Left cardiac atrium (tissue), 4 donors: Measurements from ENCODE around the gene KLRK1. TPM values are rescaled to one million over a fixed set of nuclear protein-coding genes. Genes with fewer than 3 reads are reported as not detected.
"Not testable (repeated sequence)": the region's sequence is repeated elsewhere in the genome, so short reads cannot be mapped to it uniquely, and the experiment has no call there.

Source experiments
- ATAC-seq, 2 donors: fragments of 200-7000 bp; cut with Tn5 transposase; one replicate each; pipeline ENCODE4 v1.9.1; 2020; ENCODE audit warnings: mild to moderate bottlenecking in 2 of 2, moderate library complexity in 2 of 2
- DNase-seq: peaks from one replicate; pipeline ENCODE4 v3.0.0-alpha.2; 2020
- intact Hi-C, 2 donors: fragments of 100-400 bp; cut with DNase I; formaldehyde crosslinking; loops; one replicate each; pipeline versions ENCODE4 v1.14.1 to v1.15.1; 2022 to 2023
- total RNA-seq, 2 donors: library from RNA; stranded (reverse); fragmentation: NEBNext Ultra II Directional; extraction: Animal tissue kit (Norgen Biotek cat#: 25700); gene quantifications; one replicate each; pipeline ENCODE4 v1.2.1, GENCODE V29; 2021
- donor health status: DM: no; HTN: yes; CAD: no.
- donor health status: DM: no; HTN: yes; CAD: no; lungs with severe emphysema.
- donor health status: DM: yes; HTN: yes; CAD: no.
- donor health status: Dilated cardiomyopathy.

The KLRK1 gene
- total RNA-seq, 2 donors from 2014 or later: 0.65 to 3.3 TPM

DNA sequence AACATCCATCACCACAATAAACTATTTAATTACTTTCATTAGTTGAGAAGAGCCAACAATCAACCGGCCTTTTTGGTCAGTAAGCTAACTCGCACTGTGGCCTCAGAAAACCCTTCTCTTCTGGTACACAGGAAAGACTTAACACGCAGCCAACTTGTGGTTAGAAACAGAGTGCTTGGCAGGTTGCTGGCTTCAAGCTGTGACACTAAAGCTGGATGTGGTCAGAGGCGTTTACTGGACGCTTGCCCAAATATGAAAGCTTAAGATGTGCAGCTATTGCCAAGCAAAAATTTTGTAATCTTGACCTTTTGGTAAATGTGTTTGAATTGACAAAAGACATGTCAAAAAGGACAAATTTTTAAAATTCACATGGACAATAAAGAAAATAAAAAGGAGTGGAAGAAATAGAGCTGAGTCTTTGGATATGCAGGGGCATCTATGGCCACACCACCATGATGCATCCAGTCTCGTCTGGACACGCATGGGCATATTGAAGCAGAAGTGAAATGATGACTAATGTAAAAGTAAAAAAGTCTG lies 2.6 kb upstream of the KLRK1 start:
- peak; percentile 90 to 92 for ATAC-seq
- peak; percentile 69 for DNase-seq
- intact Hi-C loops: no loop called here

DNA sequence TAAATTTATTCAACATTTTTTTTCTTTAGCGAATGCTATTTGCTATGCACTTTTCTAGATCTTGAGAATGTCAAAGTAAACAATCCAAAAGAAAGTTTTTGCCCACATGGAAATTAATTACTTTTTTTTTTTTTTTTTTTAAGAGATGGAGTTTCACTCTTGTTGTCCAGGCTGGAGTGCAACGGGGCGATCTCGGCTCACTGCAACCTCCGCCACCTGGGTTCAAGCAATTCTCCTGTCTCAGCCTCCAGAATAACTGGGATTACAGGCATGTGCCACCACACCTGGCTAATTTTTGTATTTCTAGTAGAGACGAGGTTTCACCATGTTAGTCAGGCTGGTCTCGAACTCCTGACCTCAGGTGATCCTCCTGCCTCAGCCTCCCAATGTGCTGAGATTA lies 1.1 kb upstream of the KLRK1 start:
- DNase-seq, intact Hi-C loops, ATAC-seq: not testable (repeated sequence)

DNA sequence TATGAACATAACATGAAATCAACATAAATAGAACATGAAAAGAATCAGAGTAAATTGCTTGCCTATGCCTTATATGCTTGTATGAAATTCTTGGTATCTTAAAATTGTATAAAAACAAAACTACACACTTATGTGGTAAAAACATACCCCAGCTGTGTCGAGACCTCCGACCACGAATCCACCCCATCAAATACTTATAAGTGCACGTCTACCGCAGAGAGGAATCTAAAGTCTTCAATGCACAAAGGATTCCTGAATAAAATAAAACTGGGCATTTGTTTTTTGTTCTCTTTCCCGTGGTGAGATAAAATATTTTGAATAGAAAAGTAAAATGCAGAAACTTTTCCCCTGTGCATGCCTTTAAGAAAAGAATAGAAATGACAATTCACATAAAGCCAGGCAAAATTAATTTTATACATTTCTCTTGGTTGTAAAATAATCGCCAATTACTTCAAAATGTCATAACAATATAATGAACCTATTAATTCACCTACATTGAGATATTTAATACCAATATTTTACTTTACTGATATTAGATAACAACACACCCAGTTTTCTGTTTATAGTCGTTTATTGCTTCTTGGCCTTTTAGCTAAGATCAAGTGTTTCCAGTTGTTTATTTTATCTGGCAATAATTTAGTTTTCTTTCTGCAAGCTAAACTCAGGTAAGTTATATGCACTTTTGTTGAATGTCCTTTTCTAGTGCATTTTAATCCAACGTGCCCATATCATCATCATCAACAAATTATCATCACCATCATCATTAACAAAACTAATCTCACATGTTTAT lies 1.0 kb downstream of the KLRK1 start:
- intact Hi-C loops: no loop called here
- ATAC-seq (no peak), DNase-seq (no peak)

DNA sequence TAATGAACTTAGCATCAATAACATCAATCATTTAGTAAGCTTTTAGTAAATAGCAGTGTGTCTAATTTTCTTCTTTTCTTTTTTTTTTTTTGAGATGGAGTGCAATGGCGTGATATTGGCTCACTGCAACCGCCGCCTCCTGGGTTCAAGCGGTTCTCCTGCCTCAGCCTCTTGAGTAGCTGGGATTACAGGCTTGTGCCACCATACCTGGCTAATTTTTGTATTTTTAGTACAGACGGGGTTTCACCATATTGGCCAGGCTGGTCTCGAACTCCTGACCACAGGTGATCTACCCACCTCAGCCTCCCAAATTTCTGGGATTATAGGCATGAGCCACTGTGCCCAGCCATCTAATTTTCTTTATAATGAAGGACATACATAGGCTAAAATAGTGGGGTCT lies 2.3 kb downstream of the KLRK1 start:
- intact Hi-C loops, DNase-seq, ATAC-seq: not testable (repeated sequence)

DNA sequence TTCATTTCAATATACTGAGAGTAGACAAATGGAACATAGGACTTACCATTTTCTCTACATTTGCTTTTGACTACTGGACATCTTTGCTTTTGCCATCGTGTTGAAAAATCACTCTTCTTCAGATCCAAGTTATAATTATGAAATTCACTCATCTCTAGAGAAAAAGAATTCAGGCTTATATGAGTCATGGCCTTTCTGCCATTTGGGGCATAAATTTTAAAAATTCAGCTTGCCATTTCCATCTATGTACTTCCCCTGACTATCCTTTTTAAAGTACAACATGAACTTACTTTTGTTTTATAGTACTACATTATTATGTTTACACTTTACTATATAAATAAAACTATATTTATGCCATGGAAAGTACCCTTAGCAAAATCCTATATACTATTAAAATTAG lies 3.0 kb downstream of the KLRK1 start:
- DNase-seq: no peak
- no peak for ATAC-seq
- intact Hi-C loops: no loop called here

DNA sequence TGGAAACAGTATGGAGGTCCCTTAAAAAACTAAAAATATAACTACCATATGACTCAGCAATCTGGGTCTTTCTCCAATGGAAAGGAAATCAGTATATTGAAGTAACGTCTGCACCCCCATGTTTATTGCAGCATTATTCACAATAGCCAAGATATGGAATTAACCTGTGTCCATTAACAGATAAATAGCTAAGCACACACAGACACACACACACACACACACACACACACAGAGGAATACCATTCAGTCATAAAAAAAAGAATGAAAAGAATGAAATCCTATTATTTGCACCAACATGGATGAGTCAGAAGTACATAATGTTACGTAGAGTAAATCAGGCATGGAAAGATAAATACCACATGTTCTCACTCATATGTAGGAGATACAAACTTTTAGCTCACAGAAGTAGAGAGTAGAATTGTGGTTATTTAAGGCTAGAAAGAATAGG lies 4.7 kb downstream of the KLRK1 start:
- DNase-seq: no peak
- intact Hi-C loops: no loop called here
- no peak for ATAC-seq

DNA sequence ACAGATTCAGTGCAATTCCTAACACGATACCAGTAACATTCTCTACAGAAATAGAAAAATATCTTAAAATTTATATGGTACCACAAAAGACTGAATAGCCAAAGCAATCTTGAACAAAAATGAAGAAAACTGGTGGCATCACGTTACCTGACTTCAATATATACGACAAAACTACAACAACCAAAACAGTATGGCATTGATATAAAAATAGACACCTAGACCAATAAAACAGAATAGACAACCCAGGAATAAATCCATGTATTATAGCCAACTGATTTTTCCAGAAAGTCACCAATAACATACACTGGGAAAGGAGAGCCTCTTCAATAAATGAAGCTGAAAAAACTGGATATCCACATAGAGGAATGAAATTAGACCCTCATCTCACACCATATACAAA lies 5.7 kb downstream of the KLRK1 start:
- no peak for ATAC-seq
- intact Hi-C loops: no loop called here
- DNase-seq: no peak

DNA sequence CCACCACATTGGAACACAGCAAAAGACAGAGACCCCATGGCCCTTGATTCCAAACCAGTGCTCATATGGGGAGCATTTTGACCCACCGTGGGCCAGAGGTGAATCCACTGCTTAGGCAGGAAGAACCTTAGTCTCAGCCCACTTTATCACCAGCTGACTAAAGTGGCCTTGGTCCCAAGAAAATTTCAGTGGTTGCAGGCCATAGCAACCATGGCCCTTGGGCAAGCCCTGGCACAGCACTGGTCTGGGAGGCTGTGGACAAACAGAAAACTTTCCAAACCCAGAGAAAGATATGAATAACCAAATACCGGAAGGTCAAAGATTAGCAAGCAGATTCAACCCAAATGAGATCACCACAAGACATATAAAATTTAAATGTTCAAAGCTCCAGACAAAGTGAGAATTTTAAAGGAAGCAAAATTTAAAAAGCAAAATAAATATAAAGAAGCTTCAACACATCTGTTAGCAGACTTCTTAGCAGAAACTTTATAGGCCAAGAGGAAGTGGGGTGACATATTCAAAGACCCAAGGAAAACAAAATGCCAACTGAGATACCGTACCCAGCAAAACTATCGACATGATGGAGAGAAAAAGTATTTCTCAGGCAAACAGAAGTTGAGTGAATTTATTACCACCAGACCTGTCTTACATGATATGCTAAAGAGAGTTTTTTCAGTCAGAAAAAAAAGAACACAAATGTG lies 7.8 kb downstream of the KLRK1 start:
- no peak for DNase-seq
- no peak for ATAC-seq
- intact Hi-C loops: no loop called here

DNA sequence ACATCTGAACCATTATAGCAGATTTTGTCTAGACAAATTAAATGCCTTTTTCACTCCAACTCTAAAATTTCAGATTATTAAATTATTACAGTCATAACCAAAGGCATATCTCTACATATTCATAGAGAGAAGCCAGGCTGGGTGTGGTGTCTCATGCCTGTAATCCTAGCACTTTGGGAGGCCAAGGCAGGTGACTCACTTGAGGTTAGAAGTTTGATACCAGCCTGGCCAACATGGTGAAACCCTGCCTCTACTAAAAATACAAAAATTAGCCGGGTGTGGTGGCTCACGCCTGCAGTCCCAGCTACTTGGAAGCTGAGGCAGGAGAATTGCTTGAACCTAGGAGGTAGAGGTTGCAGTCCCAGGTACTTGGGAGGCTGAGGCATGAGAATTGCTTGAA lies 11.1 kb downstream of the KLRK1 start:
- DNase-seq, ATAC-seq, intact Hi-C loops: not testable (repeated sequence)

DNA sequence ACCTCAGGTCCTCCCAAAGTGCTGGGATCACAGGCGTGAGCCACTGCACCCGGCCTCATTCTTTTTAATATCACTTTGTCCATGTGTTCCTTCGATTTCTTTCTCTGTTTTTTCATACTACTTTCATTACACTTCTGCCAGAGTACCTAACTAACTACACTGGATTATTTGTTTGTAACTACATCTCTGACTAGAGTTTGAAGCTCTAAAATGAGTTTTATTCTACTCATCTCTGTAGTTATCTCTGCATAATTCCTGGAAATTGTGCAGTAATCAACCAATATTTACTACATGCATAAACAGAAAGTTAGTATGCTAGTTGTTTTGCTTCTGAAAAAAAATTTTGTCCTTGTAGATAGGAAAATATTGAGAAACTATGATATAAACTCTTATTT lies 15.2 kb downstream of the KLRK1 start:
- intact Hi-C loops: no loop called here
- DNase-seq (no peak), ATAC-seq (no peak)

DNA sequence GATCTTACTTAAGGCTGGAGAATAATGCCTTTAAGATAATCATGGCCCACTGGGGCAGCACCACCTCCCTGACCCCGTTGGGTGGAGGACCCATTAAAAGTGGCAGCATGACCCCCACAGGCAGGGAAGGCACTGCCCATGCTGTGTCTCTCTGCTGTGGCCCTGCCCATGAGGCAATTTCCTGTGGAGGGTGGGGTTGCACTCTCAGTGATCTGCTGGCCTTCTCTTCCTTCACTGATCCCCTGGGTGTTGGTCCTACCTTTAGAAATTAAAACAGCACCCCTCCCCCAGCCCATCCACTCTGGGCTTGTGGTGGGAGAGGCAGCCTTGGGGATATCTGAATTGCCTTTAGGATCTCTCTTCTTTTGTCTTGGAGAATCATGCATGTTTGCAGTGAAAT lies 17.3 kb downstream of the KLRK1 start:
- peak in 1 of 2 donors; percentile 90 for ATAC-seq
- peak; percentile 36 for DNase-seq
- intact Hi-C loops: no loop called here

DNA sequence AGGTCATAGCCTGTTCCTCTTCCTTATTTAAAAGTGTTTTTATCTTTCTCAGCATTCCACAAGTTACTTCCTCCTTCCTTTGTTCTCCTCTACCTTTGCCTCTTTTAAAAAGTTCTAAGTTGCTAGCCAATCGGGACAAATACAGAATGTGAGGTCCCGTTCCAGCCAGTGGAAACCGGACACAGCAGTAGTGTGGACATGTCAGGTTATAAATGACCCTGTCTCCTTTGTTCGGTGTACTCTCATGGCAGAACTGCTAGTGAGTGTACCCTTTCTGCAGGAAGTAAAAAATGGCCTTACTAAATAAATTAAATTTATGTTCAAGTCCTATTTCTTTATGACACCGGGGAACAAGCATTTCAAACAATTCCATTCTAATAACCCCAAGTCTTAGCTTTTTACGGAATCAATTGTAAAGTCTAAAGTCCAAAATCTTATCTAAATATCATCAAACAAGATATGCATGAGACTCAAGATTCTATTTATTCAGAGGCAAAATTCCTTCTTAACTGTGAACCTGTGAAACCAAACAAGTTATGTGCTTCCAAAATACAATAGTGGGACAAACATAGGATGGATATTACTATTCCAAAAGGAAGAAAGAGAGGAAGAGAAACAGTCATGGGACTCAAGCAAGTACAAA lies 17.8 kb downstream of the KLRK1 start:
- ATAC-seq, intact Hi-C loops, DNase-seq: not testable (repeated sequence)

DNA sequence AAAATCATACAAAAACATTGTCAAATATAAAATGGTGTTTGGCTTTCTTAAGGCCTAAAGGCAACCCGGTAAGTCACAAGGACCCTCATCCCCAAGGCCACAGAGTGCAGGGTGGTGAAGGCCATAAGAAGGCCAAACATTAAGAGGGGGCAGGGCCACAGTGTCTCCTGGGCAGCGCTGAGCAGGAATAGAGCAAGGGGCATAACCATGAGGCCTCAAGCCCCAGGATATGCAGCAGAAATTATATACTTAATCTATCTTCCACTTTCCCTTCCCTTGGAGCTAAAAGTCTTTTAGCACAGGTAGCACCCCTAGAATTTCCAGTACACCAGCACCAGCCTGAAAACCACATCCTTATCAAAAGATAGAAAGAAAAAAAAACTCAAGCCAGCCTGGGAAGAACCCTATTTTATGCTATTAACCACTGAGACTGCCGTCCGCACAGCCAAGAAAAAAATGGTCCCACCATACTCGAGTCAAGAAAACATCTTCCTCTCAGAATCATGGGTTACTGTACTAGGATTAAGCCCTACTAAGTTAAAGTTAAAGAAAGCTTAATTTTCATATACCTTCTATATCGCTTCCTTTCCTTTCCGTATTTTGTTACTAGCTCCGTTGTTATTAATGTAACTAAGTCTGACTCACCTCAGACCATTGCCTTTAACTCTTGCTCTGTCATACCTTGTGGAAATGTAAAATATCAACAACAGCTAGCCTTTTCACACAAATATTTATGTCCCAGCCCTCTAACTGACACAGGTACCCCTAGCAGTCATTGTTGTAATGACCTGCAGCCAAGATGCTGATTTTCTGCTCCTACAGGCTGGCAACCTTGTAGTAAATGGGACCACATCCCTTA lies 20.1 kb downstream of the KLRK1 start:
- no peak for ATAC-seq
- intact Hi-C loops: no loop called here
- no peak for DNase-seq

DNA sequence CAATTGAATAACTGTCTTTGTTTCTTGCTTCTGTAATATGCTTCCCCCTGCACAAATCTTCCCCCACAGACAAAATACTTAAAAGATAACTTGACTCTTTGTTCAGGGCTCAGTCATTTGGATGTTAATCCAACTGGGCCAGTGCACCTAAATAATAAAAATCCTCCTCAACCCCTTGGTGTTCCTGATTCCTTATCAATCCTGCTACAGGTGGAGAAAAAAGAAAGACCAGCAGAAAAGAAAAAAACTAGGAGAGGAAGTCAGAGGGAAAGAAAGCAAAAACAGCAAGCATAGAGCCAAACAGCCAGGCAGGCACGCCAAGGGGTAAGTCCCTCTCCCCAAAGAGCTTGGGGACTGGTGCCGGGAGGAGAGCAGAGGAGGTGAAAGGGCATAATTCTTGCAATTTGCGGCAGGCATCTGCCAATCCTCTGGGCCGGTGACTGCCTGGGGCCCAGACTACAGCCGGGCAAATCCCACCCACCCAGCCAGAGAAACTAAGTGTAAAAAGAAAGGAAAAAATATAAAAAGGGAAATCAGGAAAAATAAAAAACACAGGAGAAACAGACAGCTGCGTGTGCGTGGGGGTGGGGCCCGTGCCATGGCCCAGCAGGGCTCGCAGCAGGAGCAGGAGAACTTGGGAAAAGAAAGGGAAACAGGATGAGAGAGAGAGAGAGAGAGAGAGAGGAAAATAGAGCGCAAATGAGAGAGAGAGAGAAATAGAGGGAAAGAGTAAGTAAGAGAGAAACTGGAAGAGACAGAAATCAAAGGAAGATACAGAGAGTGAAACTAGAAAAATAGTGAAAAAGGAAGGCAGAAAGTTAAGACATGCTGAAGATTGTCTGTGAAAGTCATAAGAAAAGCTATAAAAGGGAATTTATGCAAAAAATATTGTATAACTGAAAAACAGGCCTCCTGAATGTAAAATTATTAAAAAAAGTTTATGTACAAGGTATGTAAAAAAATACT lies 21.4 kb downstream of the KLRK1 start:
- intact Hi-C loops: no loop called here
- ATAC-seq (peak in 1 of 2 donors; percentile 58), DNase-seq (no peak)

DNA sequence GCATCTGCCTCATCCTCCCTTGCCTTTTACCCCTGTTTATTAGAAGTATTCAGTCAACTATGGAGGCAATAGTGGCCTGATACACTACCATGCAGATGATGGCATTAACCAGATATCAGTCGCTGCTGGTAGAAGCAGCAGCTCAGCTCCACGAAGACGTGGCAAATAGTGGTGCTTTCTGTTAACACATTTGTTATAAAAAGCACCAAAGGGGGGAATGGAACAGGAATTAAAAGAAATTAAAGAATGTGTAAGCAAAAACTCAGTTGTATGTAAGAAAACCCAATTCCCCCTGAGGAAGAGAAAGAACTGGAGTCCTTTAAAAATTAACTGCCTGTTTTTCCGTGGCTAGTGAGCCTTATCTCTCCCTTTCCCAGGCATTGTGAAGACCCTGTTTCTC lies 22.1 kb downstream of the KLRK1 start:
- DNase-seq, ATAC-seq, intact Hi-C loops: not testable (repeated sequence)

DNA sequence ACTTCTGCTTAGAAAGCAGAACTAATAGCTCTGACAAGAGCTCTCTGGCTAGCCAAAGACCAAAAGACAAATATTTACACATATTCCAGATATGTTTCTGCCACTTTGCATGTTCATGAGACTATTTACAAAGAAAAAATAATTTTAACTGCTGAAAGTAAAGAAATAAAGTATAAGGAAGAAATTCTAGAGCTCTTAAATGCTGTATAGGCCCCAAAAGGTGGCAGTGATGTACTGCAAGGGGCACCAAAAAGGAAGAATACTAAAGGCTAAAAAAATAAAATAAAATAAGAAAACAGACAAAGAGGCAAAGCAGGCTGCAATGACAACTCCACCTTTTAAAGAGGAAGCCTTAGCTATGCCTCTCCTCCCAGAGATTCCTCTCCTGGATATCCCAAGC lies 23.0 kb downstream of the KLRK1 start:
- no peak for DNase-seq
- intact Hi-C loops: no loop called here
- no peak for ATAC-seq

DNA sequence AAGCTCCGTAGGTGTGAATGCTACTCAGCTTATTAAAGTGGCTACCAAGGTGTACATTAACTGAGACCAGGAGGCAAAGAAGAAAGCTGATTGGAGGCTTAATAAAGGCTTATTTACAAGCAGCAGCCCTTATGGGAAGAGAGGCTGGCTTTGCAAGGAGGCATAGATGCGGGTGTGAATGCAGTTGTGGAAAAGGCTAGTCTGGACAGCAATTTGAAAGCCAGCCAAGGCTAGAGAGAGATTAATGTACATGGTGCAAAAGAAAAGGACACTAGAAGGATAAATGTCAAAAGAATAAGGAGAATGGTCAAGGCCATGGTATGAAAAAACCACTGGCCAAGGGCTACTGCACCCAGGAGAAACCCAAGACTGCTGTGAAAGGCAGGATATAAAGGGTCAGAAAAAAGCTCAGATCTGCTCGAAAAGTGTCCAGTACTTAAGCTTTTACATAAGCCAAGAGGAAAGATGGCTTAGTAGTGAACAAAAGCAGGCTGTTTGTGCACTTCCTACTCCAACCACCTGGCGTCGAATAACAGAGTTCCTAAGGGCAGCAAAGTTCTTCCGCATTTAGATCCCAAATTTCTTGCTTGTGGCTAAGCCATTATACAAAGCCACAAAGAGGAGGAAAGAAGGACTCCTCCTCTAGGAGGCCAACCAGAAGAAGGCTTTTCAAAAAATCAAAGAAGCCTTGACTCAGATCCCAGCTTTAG lies 24.0 kb downstream of the KLRK1 start:
- DNase-seq (no peak), ATAC-seq (peak in 1 of 2 donors; percentile 6)
- intact Hi-C loops: no loop called here
